Measurements from ENCODE around the gene XRCC5.

XRCC5 gene

DNA sequence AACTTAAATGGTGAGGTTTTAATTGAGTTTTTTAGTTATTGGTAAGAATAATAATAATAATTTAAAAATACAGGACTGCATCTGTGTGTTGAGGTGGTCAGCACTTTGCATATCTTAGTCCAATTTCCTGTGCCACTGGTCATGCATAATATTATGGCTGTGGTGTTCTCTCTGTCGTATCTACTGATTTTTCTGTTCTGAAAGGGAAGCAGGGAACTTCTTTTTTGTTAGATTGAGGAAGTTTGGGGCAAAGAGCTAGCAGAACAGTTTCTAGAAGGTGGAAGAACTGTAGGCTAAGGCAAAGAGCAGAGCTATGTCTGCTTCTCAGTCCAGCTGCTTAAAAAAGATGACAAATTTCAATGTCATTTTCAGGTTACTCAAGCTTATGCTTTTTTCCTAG, 74.3 kb downstream of the XRCC5 start:
- no peak for TF ChIP-seq ZFX (IDR thresholded peaks at IDR 0.05; ENCODE audit: borderline replicate concordance)
- TF ChIP-seq, protein P1, sequence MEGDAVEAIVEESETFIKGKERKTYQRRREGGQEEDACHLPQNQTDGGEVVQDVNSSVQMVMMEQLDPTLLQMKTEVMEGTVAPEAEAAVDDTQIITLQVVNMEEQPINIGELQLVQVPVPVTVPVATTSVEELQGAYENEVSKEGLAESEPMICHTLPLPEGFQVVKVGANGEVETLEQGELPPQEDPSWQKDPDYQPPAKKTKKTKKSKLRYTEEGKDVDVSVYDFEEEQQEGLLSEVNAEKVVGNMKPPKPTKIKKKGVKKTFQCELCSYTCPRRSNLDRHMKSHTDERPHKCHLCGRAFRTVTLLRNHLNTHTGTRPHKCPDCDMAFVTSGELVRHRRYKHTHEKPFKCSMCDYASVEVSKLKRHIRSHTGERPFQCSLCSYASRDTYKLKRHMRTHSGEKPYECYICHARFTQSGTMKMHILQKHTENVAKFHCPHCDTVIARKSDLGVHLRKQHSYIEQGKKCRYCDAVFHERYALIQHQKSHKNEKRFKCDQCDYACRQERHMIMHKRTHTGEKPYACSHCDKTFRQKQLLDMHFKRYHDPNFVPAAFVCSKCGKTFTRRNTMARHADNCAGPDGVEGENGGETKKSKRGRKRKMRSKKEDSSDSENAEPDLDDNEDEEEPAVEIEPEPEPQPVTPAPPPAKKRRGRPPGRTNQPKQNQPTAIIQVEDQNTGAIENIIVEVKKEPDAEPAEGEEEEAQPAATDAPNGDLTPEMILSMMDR (IDR thresholded peaks at IDR 0.05), result no peak
- no peak overlapping the region for H3K27ac ChIP-seq

GRCh38 chr2:216188559-216188850, 79.4 kb downstream of the XRCC5 start:
- no peak overlapping the region for H3K27ac ChIP-seq
- no peak for TF ChIP-seq ZFX (IDR thresholded peaks at IDR 0.05; ENCODE audit: borderline replicate concordance)
- TF ChIP-seq, protein P1 (IDR thresholded peaks at IDR 0.05), result no peak

DNA sequence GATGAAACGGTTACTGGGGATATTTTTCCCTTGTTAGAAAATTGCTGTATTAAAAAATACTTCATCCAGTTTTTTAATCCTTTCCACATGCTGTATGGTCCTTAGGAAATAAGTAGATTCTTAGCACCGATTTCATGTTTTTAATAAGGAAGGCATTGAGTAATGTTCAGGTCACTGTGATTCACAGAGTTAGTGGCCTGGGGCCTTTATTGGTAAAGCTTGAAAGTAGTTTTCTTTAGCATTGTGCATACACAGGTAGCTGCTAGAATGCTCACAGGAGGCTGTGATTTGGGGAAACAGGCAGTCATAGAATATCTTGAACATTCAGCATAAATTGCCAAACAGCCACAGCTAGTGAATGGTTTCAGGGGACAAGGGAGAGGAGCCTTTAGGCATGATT, 79.8 kb downstream of the XRCC5 start:
- TF ChIP-seq ZFX (IDR thresholded peaks at IDR 0.05; ENCODE audit: borderline replicate concordance), result no peak
- TF ChIP-seq, protein P1 (IDR thresholded peaks at IDR 0.05), result no peak
- no peak overlapping the region for H3K27ac ChIP-seq

DNA sequence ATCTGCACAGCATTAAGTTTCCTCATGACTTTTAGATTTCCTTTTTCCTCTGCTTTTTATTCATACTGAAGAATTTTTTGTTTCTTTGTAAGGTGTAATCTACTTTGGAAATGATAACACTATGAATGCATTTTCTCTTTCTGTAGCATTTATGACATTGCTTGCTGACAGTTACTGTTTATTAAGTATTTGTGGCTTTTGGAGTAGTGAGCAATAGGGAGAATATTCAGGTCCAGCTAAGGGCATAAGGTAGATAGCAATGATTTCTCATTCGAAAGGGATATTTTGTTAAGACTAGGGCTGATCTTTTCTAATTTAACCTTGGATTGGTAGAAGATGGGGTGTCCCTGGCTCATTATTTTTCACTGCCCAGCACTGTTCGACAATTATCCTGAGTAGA, 80.3 kb downstream of the XRCC5 start:
- no peak overlapping the region for H3K27ac ChIP-seq
- TF ChIP-seq, protein P1 (IDR thresholded peaks at IDR 0.05), result no peak

GRCh38 chr2:216192181-216192580, 83.0 kb downstream of the XRCC5 start:
- TF ChIP-seq, protein P1 (IDR thresholded peaks at IDR 0.05), result no peak
- TF ChIP-seq ZFX (IDR thresholded peaks at IDR 0.05; ENCODE audit: borderline replicate concordance), result no peak

GRCh38 chr2:216192931-216193330, 83.8 kb downstream of the XRCC5 start:
- no peak overlapping the region for H3K27ac ChIP-seq
- TF ChIP-seq, protein P1 (IDR thresholded peaks at IDR 0.05), result no peak
- no peak for TF ChIP-seq ZFX (IDR thresholded peaks at IDR 0.05; ENCODE audit: borderline replicate concordance)

More at GRCh38 chr2:216192181-216192580, 83.0 kb downstream of the XRCC5 start:
- H3K27ac ChIP-seq, result no peak overlapping the region

GRCh38 chr2:216194013-216194412, 84.9 kb downstream of the XRCC5 start:
- TF ChIP-seq ZFX (IDR thresholded peaks at IDR 0.05; ENCODE audit: borderline replicate concordance), result no peak
- TF ChIP-seq, protein P1 (IDR thresholded peaks at IDR 0.05), result no peak

More at GRCh38 chr2:216194013-216194412, 84.9 kb downstream of the XRCC5 start:
- no peak overlapping the region for H3K27ac ChIP-seq
